GM04504 (cell line): ENCODE data around the gene CHD2.
A peak's percentile ranks its signal among the peaks of the same experiment; 100 is the strongest.
"Not testable (repeated sequence)": the region's sequence is repeated elsewhere in the genome, so short reads cannot be mapped to it uniquely, and the experiment has no call there.

Source experiments
- DNase-seq: peaks from one replicate; pipeline ENCODE4 v3.0.0-alpha.2; 2012; ENCODE audit warnings: low read depth

CHD2 gene

DNA sequence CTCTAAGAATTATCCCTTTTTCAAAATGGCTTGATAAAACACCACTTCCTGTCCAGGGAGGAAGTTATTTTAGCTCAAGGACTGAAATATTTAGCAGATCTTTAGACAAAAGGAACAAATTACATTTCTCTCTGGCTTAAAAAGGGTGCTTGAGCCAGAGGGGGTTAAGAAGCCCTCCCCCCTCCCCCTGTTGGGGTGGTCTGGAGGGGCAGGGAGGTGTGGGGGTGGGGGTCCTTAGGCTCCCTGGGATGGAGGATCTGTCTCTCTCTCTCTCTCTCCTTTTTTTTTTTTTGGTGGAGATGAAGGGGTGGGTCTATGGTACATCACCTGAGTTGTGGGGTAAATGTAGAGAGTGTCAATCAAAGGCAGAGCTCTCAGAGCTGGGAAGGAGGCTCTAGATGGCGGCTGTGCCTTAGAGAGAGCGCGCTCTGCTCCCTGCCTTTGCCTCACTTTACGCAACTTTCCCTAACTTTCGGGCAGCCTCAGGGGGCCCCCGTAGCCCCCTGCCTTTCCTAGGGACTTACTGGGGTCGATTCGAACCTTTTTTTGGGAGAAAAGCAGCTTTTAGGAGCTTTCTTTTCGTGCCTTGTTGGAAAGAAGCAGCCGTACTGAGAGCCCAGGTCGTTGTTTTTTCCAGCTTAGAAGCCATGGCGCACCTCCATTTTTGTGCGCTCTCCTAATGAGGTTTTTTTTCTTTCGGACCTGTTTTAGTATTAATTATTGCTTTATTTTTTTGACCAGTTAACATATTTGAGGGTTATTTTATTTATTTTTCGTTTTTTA, at the start of gene CHD2:
Gene CHD2 (plus strand): TSS at position 377 of the 783 bp plus-strand sequence. CDS start 914 bp downstream, outside the sequence.
- peak; percentile 60 for DNase-seq

DNA sequence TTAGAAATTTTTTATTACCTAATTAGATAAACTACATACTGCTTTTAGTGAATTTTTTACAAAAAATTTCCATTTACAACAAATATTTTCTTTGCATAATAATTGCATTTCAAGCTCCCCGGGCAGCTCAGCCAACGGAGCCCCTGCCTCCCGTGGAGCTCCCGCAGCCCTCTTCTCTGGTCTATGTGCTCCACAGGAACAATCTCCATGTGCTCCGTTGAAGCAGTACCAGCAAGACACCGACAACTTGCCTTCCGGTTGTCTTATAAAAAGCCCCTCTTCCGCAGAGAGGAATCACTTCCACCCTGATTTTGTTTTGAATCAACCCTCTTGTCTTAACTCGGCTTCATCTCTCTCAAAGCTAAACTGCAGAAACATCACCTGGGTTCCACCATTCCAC, 46.9 kb upstream of the CHD2 start:
- no peak for DNase-seq

DNA sequence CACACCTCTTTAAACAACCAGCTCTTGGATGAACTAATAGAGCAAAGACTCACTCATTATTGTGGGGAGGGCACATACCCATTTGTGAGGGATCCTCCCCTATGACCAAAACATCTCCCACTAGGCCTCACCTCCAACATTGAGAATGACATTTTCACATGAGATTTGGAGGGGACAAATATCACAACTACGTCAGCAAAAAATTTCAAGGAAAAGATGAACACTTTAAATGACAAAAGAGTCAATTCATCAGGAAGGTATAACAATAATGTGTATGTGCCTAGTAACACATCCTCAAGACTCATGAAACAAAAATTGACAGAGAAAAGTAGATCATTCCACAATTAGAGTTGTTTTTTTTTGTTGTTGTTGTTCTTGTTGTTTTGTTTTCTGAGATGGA, 38.4 kb upstream of the CHD2 start:
- no peak for DNase-seq

DNA sequence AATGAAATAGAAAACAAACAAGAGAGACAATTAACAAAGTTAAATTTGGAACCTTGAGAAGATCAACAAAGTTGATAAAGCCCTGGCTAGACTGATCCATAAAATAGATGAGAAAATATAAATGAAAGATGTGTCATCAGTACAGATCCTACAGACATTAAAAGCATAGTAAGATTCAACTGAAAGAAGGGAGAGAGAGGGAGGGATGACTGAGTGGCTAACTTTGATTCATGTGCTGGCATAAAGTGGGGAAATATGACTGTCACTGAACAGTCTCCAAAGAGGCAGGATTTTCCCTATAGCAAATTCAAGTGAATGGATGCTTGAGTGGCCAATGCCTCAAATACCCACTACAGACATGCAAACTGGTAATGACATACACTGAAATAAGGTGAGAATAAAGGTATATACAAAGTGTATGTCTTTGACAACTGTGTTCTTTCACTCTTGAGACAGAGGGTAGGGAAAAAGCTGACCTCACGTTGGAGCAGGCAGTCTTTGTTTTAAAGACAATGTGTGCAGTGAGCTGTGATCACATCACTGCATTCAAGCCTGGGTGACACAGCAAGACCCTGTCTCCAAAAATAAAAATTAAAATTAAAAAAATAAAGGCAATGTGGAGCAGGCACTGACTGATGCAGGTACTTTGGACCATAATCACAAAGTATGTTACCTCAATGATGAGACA, 35.9 kb upstream of the CHD2 start:
- no peak for DNase-seq

DNA sequence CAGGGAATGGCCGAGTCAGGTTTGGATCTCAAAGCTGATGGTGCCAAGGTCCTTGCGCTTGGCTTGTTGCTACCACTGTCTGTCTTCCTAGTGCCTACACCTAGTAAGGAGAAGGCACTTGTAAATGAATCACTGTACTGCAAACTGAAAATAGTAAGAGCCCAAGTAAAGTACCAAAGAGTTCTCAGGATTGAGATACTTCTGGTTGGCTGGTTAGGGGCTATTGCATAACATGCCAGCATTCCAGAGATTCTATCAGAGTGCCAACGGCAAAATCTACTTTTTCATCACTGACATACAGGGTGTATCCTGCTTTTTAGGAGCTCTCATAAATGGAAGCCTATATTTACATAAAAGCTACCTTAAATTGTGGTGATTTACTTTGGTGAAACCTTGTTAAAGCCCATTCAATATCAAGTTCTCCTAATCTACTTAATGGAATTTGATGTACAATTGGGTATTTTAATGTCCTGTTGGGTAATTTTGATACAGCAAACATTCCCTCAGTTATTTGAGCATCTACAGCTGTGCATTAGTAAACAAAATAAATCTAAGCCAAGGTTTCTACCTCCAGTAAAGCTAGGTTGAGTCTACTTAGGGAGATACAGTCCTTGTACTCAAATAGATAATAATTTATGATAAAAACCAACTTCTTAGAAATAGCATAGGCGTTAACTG, 30.7 kb upstream of the CHD2 start:
- DNase-seq = no peak

DNA sequence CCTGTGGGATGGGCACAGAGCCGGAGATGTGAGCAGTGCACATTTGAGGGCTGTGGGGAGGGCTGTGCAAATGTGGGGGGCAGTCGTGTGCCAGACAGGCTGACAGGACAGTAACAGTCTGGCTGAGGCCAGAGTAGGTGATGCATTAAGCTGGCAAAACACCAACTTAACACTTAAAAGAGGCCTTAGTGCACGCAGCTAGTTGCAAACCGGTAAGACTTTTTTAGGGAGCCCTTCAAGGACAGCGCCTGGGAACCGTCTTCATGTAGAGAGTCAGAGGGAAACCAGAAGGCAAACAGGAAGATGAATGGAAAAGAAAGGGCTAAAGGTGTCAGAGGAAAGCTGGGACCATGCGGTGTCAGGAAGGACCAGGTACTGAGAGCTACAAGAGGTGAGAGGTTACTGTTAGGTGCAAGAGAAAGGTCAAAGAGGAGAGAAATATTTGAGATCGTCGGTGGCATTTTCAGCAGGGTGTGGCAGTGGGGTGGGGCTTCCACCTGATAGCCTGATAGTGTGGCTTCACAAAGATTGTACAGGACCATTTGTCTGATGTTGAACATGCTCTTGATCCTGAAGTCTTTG, 30.0 kb upstream of the CHD2 start:
- no peak for DNase-seq

DNA sequence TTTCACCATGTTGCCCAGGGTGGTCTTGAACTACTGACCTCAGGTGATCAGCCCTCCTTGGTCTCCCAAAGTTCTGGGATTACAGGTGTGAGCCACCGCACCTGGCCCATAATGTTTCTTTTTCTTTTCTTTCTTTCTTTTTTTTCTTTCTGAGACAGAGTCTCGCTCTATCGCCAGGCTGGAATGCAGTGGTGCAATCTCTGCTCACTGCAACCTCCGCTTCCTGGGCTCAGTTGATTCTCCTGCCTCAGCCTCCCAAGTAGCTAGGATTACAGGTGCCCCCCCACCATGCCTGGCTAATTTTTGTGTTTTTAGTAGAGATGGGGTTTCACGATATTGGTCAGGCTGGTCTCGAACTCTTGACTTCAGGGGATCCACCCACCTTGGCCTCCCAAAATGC, 27.2 kb upstream of the CHD2 start:
- DNase-seq = not testable (repeated sequence)

DNA sequence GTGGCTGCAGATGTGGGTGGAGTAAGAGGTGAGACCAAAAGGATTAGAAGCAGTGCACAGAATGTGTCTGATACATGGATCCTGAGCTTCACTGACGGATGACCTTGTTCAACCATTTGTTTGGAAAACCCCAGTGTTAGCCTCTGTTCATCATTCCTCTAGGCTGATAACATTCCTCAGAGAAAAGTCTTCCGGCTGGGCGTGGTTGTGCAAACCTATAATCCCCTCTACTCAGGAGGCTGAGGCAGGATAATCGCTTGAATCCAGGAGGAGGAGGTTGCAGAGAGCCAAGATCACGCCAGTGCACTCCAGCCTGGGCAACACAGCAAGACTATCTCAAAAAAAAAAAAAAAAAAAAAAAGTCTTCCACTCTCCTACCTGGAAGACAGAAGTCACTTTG, 23.1 kb upstream of the CHD2 start:
- no peak for DNase-seq

DNA sequence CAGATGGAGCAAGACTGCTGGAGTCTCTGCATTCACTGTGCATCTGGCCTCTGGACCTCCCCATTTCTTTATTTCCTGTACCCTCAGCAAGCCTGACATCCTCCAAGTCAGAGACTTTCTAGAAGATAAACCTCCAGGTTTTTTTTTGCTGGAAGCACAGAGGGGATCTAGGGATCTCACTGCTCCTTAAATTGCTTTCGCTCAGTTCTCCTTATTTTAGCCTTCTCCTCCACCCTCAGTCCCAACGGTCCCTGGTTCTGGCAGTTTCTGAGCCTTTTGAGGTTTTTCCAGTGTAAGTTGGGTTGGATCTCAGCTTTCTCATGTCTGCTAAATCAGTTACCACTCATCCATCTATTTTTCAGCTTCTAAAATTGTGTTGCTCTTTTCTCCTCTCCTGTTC, 22.7 kb upstream of the CHD2 start:
- no peak for DNase-seq

DNA sequence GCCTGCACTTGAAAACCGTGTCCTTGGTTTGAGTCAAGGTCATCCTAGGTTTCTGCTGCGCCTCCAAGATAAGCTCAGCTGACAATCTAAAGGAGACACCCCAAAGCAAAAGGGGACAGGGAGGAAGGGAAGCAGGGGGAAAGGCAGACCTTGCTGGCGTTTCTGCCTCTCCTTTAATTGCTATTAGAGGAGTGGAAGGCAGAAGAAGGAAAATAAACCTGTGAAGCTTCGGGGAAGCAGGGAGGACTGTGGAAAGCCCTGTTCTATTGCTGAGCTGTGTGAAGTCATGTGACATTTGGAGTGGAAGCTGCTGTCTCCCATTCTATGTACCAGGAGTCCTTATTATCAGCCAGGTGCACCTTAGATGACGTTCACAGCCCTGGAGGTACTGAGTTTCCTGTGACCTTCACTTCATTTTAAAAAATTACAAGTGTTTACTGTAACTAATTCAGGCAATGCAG, 21.5 kb upstream of the CHD2 start:
- no peak for DNase-seq

DNA sequence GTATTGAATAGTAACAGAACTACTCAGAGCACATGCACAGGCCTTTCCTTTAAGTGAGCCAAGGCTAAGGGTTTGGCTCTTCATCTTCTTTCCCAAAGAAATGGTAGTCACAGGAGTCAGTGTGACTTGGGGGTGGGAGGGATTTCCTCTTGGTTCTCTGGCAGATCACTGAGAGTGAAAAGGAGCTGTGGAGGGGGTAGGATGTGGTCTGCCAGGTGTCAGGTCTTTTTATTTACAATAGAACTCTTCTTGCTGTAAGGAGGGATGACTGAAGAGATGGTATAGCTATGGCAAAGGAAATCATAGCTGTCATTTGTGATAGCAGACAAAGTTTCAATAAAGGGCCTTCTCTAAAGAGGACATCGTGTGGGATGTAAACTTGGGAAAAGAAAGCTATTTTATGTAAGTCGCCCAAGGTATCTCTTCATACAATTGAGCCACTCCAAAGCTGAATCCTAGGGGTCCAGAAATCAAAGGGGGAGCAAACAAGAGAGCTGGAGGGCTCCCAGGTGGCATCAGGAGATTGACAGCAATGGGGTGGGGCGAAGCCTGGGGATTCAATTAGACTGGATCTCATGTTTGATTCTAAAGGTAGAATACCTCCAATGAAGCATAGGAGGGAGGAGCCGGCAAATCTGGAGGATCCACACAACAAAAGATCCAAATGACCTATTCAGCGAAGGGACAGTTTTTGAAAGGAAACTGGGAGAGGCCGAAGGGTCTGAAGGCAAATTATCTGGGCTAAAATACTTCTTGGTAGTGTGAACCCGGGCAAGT, 20.0 kb upstream of the CHD2 start:
- DNase-seq = no peak

DNA sequence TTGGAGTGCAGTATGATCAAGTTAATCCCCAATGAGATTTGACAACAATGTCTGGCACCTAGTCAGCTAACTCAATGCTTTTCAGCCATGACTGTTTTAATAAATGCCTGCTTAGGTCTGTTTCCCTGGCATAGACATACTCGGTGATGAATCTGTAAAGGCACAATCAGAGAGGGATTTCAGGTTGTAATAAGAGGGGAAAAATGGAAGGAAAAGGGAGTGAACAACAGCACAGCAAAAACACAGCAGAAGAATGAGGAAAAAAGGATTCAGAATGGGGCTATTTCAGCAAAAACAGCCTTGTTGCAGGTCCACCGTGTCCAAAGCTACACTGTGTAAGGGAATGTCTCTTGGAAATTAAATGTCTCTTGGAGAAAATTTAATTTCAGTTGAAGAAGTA, 19.3 kb upstream of the CHD2 start:
- DNase-seq = no peak

DNA sequence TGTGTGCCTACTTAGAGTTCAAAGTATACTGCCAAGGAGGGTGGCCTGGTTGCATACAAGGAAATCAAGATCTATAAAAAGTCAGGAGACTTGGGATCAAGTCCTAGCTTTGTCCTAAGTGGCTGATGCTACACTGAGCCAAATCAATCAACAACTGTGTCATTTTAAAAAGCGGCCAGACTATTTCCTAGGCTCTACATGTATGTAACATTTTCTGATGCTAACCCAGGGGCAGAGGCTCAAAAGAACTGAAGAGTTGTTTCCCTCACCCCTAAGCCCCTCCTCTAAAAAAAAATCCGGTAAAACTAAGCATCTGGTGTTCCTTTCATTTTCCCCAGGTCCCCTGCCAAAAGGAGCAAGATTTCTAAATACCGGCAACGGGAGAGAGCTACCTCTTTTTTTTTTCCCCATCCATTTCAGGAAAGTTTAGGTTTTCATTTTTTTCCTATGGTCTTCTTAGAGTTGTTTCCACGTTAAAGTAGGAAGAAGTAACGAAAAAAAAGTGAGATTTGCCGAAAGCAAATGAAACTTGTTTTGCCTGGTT, 18.8 kb upstream of the CHD2 start:
- no peak for DNase-seq

DNA sequence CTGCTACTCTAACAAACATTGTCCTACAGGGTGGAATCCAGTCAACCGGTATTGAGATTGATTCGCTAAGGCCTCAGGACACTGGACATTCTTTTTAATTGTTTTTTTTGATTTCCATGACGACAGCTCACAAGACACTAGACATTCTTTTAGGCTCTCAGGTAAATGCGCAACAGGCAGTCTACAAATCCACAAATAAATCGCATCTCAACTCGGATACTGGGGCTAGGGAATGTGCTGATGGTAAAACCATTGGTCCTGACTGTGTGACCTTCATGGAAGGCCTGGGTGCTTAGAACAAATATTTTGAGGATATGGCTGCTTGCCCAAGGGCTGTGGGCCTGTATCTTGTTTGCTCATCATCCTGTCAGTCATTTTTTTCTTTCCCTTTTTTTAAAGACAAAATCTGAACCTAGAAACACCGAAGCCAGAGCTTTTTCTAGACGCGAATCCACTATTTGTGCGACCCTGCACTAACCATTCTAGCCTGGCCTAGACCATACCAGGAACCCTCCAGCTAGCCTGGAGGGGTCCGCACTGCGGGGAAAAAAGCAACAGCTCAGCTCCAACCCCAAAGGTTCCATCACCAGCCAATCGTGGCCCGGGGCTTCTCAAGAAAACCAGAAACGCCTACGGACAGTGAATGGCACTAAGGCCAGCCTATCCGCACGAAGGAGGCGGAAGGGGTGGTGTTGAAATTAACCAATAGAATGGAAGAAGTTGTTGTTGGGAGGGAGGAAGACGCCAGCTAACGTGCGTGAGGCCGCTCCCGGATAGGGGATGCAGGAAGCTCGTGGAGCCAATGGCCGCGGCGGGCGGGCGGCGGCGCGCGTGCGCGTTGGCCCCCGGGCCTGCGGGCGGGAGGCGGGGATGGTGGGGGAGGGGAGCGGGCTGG, 18.1 kb upstream of the CHD2 start:
- DNase-seq = peak; percentile 99

DNA sequence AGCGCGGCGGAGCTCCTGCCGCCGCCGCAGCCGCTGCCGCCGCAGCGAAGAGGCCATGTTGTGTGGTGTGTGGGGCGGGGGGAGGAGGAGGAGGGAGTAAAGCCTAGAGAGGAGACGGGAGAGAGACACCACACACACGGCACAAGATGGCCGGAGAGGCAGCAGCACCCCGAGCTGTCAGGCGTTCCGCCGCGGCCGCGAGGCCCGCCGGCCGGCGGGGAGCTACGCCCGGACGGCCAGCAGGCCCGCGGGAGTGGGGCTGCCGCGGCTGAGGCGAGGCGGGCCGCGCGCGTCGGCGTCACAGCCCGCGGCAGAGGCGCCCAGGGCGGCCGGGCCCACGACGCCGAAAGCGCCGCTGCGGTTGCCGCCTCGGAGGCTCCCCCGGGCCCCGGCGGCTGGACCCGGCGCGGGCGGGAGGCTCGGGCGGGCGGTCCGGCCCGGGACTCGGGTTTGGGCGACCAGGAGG, 17.4 kb upstream of the CHD2 start:
- DNase-seq = no peak

DNA sequence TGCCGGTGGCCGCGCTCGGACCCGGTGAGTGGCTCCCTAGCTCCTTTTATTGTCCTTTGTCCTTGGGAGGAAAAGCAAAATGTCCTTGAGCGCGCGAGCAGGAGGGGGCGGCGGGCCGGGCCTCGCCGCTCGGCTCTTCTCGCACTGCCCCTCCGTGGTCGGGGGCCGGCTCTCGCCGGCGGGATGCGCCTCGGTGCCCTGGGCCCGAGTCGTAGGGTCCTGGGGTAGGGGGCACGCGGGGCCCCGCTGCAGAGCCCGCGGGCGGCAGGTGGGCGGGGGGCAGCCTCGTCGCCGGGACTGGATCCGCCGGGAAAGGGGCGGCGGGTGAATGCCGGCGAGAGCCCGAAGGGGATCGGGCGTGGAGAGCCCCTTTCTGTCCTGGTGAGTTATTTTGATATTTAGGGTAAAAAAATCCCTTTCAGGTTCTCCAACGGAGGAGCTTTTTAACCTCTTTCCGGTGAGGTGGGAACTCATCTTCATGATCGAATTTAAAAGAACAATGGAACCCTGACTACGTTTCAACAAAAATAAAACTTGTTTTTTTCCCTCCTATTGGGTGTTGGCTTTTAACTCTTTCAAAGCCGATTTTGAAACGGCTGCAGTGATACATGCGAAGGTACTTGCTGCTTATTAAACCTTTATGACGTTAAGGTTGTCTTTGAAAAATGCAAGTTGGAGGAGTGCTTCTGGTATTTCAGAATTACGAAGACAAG, 16.8 kb upstream of the CHD2 start:
- no peak for DNase-seq

DNA sequence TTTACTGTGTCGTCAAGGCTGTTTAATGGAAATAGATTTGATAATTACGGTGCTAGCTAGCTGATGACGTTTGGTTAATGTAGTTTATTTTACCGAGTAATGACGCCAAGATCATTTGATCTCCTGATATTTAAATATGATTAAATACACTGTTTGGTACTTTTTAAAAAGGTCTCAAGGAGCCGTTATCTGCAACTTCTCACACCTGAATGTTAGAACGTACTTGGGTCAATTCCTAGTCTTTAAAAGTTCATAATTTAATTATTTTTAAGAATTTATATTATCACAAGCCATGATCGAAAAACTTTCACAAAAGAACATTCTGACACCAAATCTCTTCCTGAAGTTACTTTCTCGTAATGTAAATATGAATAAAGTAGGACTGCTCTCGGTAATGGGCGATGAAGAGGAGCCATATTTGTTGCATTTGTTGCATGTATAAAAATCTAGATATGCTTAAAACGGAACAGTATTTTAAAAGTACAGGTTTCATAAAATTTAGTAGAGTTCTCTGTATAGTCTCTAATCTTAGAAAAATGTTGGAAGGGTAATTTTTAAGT, 16.2 kb upstream of the CHD2 start:
- no peak for DNase-seq

DNA sequence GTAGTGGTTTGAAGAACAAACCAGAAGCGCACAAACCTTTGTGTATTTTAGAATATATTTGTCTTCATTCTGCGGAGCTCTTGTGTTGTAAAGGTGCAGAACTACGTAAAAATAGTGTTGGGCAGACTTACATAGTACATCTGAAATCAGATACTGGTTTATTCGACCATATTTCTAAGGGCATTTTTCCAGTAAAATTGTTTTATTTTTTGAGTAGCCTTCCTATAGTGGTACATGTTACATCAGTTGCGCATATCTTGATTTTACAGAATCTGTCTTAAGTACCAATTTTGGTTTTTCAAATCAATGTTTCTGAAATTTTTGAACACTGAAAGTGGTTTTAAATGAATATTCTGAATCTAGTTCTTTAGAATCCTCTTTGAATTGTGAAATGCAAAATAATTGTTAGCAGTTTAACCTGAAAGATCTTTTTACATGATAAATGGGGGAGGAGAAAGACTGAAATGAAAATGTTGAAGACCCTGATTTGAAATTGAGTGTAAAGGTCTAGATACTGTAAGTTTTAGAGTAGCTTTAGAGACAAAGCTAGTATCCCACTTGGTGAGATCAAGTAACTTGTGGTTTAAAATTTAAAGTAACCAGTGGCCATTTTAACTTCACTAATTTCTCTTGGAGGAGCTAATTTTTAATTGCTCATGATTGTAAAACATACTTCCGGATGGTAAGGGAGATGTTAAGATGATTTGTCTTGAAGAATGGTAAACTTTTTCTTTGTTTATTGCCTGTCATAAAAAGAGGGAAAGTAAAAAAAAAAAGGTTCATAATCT, 15.5 kb upstream of the CHD2 start:
- no peak for DNase-seq
